ENCODE data around the gene CR1L.

CR1L gene

DNA sequence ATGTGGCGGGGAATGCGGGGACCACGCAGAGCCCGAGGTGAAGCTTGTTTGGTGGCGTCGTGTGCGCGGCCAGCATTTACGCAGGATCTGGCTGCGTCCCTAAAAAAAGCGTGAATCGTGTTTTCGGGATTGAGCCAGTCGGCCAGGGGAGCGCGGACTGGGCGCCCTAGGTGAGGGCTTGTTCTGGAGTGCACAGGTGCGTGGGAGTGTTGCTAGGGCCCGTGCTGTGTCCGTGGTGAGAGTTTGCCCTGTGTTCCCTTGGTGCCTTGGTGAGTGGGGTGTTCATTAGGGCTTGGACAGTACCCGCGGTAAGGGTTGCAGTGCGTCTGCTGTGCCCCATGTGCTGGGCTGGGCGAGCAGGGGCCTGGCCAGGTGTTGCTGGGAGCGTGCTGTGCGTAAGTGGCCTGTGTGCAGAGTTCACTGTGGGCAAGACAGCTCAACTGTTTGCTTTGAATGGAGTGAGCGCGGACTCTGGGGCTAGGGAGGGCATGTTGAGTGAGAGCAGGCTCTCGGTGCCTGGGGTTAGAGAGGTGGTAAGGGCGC lies 107.6 kb downstream of the CR1L start:
- TF ChIP-seq, protein P1, sequence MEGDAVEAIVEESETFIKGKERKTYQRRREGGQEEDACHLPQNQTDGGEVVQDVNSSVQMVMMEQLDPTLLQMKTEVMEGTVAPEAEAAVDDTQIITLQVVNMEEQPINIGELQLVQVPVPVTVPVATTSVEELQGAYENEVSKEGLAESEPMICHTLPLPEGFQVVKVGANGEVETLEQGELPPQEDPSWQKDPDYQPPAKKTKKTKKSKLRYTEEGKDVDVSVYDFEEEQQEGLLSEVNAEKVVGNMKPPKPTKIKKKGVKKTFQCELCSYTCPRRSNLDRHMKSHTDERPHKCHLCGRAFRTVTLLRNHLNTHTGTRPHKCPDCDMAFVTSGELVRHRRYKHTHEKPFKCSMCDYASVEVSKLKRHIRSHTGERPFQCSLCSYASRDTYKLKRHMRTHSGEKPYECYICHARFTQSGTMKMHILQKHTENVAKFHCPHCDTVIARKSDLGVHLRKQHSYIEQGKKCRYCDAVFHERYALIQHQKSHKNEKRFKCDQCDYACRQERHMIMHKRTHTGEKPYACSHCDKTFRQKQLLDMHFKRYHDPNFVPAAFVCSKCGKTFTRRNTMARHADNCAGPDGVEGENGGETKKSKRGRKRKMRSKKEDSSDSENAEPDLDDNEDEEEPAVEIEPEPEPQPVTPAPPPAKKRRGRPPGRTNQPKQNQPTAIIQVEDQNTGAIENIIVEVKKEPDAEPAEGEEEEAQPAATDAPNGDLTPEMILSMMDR (conservative IDR thresholded peaks at IDR 0.05): no peak
- H3K27ac ChIP-seq: peak overlapping the region; percentile 98

DNA sequence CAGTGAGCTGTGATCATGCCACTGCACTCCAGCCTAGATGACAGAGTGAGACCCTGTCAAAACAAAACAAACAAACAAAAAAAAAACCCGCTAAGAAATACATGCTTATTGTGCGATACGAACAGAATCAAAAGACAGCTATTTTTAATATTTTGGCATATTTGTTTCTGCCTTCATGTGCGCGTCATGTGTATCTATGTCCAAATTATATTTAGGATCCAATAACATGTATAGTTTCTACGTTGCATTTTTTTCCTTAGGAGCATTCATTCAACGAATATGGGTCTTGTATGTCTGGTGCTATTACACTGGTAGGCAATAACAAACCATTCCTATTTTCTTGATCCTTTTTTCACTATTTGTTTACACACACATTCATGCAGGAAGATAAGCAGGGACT lies 108.7 kb downstream of the CR1L start:
- peak overlapping the region; percentile 98 for H3K27ac ChIP-seq
- TF ChIP-seq, protein P1 (conservative IDR thresholded peaks at IDR 0.05): no peak

DNA sequence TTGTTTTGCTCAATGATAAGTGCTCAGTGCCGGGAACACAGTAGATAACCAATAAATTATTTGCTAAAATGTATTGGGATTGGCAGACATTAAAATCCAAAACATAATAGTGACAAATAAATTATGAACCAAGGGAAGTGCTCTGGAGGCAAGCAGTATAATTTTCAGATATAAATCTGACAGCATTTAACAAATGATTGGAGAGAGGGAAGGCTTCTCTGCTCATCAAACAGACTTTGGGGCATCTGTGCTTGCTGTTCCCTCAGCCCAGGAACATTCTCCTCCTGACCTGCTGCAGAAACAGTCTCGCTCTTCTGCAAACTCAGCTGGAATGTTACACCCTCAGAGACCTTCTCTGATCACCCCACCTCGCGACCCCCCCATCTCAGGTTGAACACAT lies 109.1 kb downstream of the CR1L start:
- TF ChIP-seq, protein P1 (conservative IDR thresholded peaks at IDR 0.05): no peak
- peak overlapping the region; percentile 98 for H3K27ac ChIP-seq

DNA sequence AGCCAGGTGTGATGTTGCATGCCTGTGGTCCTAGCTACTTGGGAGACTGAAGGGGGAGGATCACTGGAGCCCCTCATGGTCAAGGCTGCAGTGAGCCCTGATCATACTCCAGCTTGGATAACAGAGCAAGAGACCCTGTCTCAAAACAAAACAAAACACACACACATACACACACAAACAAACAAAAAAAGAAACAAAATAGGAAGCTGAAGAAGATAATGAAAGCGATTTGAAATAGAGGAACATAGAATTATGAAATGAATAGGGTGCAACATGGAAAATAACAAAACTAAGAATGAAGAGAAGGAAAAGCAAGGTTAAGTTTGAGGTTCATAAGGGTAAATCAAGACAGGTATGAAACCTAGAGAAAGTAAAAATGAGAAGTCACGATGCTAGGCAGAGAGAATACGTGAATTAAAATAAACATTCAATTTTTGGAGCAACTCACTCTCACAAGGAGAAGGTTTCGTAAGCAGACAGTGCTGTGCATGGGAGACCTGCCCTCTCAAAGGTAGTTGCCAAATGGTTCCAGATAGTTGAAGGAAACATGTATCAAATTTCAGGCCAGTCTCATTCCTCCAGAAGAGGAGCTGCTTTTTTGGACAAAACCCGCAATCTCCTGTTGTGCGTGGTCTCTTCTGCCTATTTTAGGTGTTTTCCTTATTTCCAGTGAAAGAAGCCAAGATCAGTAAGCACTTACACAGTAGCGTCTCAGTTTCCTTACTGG lies 110.2 kb downstream of the CR1L start:
- peak overlapping the region; percentile 98 for H3K27ac ChIP-seq
- TF ChIP-seq, protein P1 (conservative IDR thresholded peaks at IDR 0.05): no peak

DNA sequence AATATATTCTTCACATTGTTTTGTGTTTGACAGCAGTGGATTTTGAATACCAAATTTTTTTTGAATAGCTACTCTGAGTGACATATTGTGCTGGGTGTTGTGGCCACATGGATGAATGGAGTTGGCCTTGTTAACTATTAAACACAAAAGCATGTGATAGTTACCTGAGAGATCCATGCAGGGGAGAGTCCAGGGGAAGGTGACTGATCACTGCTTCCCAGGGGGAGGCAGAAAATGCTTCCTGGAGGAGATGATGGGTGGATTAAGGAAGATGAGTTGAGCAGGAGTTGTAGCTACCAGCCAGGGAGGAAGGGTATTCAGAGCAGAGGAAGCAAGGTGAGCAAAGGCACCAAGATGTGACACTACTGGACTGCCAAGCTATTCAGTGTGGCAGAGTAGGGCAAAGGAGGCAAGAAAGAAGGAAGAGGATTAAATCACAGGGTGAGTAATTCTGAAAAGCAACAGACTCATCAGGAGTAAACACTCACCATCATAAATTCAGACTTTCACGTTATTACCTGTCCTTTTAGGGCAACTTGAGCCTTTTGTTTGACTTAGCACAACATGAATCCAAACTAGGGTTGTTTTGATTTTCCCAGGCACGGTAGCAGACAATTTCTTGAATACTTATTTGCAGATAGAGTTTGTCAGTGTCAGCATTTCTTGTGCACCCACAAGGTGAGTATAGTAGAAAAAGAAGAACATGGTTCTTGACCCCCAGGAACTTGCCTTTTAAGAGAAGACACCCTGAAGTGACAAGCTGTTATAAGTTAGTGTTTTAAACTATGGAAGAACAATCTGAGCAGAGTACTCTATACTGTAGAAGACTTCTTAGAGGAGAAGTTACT lies 111.1 kb downstream of the CR1L start:
- TF ChIP-seq, protein P1 (conservative IDR thresholded peaks at IDR 0.05): no peak
- H3K27ac ChIP-seq: peak overlapping the region; percentile 98

DNA sequence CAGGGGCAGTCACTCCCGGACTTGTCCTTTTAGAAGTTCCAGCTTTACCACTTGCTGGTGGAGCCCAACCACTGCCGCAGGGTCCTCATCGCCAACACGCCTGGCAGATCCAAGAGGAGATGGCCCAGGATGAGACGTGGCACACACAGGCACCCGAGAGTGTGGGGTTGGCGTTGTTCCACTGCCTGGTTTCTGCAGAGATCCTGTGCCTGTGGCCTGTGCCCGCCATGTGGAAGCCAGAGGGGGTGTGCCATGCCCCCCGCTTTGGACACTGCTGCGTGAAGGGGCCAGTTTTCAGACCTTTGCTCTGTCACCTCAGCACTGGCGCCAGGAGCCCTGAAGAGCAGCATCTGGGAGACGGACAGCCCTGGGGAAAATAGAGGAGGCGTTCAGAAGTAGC lies 117.7 kb downstream of the CR1L start:
- H3K27ac ChIP-seq: no peak overlapping the region
- TF ChIP-seq, protein P1 (conservative IDR thresholded peaks at IDR 0.05): no peak

DNA sequence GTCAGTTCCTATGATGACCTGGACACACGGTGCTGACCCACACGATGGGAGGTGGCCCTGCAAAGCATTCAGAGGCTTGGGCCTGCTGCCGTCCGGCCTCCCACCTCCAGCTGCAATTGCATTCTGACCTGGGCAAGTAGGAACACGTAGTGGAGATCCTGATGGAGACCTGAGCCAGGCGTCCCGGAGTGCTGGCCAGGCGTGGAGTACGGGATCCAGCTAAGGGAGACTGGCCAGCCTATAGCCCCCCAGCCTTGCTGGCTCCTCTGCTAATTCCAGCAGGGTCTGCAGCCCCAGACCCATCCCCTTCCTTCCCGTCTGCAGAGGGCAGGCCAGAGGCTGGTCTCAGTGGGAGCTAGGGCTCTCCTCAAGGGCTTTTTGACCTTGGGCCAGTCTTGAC lies 118.2 kb downstream of the CR1L start:
- no peak overlapping the region for H3K27ac ChIP-seq
- TF ChIP-seq, protein P1 (conservative IDR thresholded peaks at IDR 0.05): no peak

Measured in VCaP (cell line).